ENCODE measurements around the gene OGFOD3.

- TF ChIP-seq POLR2A (IDR thresholded peaks at IDR 0.05) = no peak
- no peak for TF ChIP-seq CTCF (IDR thresholded peaks at IDR 0.05)
- no peak for TF ChIP-seq POLR2AphosphoS5 (IDR thresholded peaks at IDR 0.05)
- no peak for TF ChIP-seq EP300 (IDR thresholded peaks at IDR 0.05)
These were observed 11.4 kb upstream of the OGFOD3 start for GRCh38 chr17:82429824-82430223.

Measured in stomach (tissue), 4 donors.